Measurements from ENCODE around the gene PLA2G5.

GRCh38 chr1:20075345-20075744, 5.4 kb downstream of the PLA2G5 start:
- TF ChIP-seq POLR2A (IDR thresholded peaks at IDR 0.05): no peak
- TF ChIP-seq CTCF (IDR thresholded peaks at IDR 0.05): no peak

Measured in body of pancreas (tissue), 4 donors.